DOHH2 (cell line): Measurements from ENCODE around the gene COL4A1.

ENCODE experiments used
- H3F3A ChIP-seq: fragments of 200-600 bp; sonication (generic), shearing (Covaris generic); 2 replicates; pipeline ENCODE4 v1.6.0; 2016; ENCODE audit warnings: antibody characterized with exemption, mild to moderate bottlenecking; ENCODE audit not compliant: control insufficient read depth, insufficient read depth
- H3K27ac ChIP-seq: fragments of 200-600 bp; sonication (generic); 2 replicates; pipeline ENCODE4 v1.5.1; 2014; ENCODE audit warnings: low read depth, mild to moderate bottlenecking, low read length, moderate library complexity
- H3K27me3 ChIP-seq: fragments of 200-600 bp; sonication (generic); 2 replicates; pipeline ENCODE4 v1.6.1; 2014; ENCODE audit warnings: mild to moderate bottlenecking, low read length, mixed read lengths; ENCODE audit not compliant: control insufficient read depth
- H3K36me3 ChIP-seq: fragments of 200-600 bp; sonication (generic); 2 replicates; pipeline ENCODE4 v1.6.1; 2014; ENCODE audit warnings: mild to moderate bottlenecking, low read length, moderate library complexity, mixed read lengths; ENCODE audit not compliant: control insufficient read depth
- H3K4me1 ChIP-seq: fragments of 200-600 bp; sonication (generic); 2 replicates; pipeline ENCODE4 v1.6.1; 2014; ENCODE audit warnings: mild to moderate bottlenecking, low read length, mixed read lengths; ENCODE audit not compliant: control insufficient read depth
- H3K4me2 ChIP-seq: fragments of 200-600 bp; sonication (generic); 2 replicates; pipeline ENCODE4 v1.6.0; 2014; ENCODE audit warnings: mild to moderate bottlenecking, low read length, moderate library complexity
- H3K4me3 ChIP-seq: fragments of 200-600 bp; sonication (generic); 2 replicates; pipeline ENCODE4 v1.5.1; 2014; ENCODE audit warnings: mild to moderate bottlenecking, low read length, mixed read lengths
- H3K79me2 ChIP-seq: fragments of 200-600 bp; sonication (generic); 2 replicates; pipeline ENCODE4 v1.6.1; 2014; ENCODE audit warnings: mild to moderate bottlenecking, low read length, mixed read lengths; ENCODE audit not compliant: control insufficient read depth
- H3K9me2 ChIP-seq: fragments of 200-600 bp; sonication (generic); replicated peaks from 2 replicates; pipeline ENCODE4 v1.6.1; 2014; ENCODE audit warnings: mild to moderate bottlenecking, low read length, mixed read lengths; ENCODE audit not compliant: control insufficient read depth
- H3K9me3 ChIP-seq: fragments of 200-600 bp; sonication (generic); 2 replicates; pipeline ENCODE4 v1.6.1; 2014; ENCODE audit warnings: antibody characterized with exemption, low read length, mixed read lengths; ENCODE audit not compliant: control insufficient read depth, insufficient read depth
- H4K20me1 ChIP-seq: fragments of 200-600 bp; sonication (generic); 2 replicates; pipeline ENCODE4 v1.6.0; 2014; ENCODE audit warnings: low read depth, mild to moderate bottlenecking, antibody characterized with exemption, low read length, moderate library complexity; ENCODE audit not compliant: control insufficient read depth, insufficient read depth
- CTCF ChIP-seq: fragments of 200-600 bp; sonication (generic); IDR thresholded peaks from one replicate; pipeline ENCODE4 v1.5.1; 2014; ENCODE audit warnings: antibody characterized with exemption, mild to moderate bottlenecking, low read depth, low read length; ENCODE audit not compliant: poor library complexity, severe bottlenecking
- EZH2phosphoT487 ChIP-seq: fragments of 200-600 bp; sonication (generic); IDR thresholded peaks from 2 replicates; pipeline ENCODE4 v1.6.1; 2017; ENCODE audit warnings: borderline replicate concordance, mild to moderate bottlenecking, antibody characterized with exemption, low read length, moderate library complexity, mixed read lengths

The COL4A1 gene

GRCh38 chr13:110236431-110236830, 70.5 kb downstream of the COL4A1 start:
- H3F3A ChIP-seq = no peaks in the 10 kb centered on the region
- no peak overlapping the region for H3K27ac ChIP-seq
- no peak overlapping the region for H3K4me2 ChIP-seq
- peaks cover 3% of the 10 kb centered on the region; the same call in 1 of the 2 replicates for H3K27me3 ChIP-seq
- no peaks in the 10 kb centered on the region for H3K4me1 ChIP-seq
- TF ChIP-seq CTCF = no peak
- TF ChIP-seq EZH2phosphoT487 = no peak
- H4K20me1 ChIP-seq = no peaks in the 10 kb centered on the region
- H3K4me3 ChIP-seq = no peak overlapping the region
- H3K36me3 ChIP-seq = no peaks in the 10 kb centered on the region
- H3K9me2 ChIP-seq = no peaks in the 10 kb centered on the region
- H3K79me2 ChIP-seq = no peaks in the 10 kb centered on the region
- H3K9me3 ChIP-seq = no peaks in the 10 kb centered on the region

- Histone ChIP-seq H3K27ac (no peak overlapping the region), H4K20me1 (no peaks in the 10 kb centered on the region), H3K4me2 (no peak overlapping the region), H3F3A (no peaks in the 10 kb centered on the region), H3K4me3 (no peak overlapping the region), H3K79me2 (no peaks in the 10 kb centered on the region), H3K9me3 (no peaks in the 10 kb centered on the region), H3K9me2 (no peaks in the 10 kb centered on the region), H3K36me3 (no peaks in the 10 kb centered on the region), H3K4me1 (no peaks in the 10 kb centered on the region), H3K27me3 (peaks cover 3% of the 10 kb centered on the region; the same call in 1 of the 2 replicates)
- no peak for TF ChIP-seq CTCF
- TF ChIP-seq EZH2phosphoT487 = no peak
These were observed 72.4 kb downstream of the COL4A1 start for GRCh38 chr13:110234532-110234931.

GRCh38 chr13:110233951-110234280, 73.0 kb downstream of the COL4A1 start:
- no peak for TF ChIP-seq CTCF
- no peak for TF ChIP-seq EZH2phosphoT487
- H3K9me3 ChIP-seq = no peaks in the 10 kb centered on the region
- no peaks in the 10 kb centered on the region for H4K20me1 ChIP-seq
- no peak overlapping the region for H3K27ac ChIP-seq
- H3K4me2 ChIP-seq = no peak overlapping the region
- H3F3A ChIP-seq = no peaks in the 10 kb centered on the region
- H3K79me2 ChIP-seq = no peaks in the 10 kb centered on the region
- H3K4me3 ChIP-seq = no peak overlapping the region
- peaks cover 2% of the 10 kb centered on the region; the same call in 1 of the 2 replicates for H3K27me3 ChIP-seq
- no peaks in the 10 kb centered on the region for H3K9me2 ChIP-seq
- H3K36me3 ChIP-seq = no peaks in the 10 kb centered on the region
- H3K4me1 ChIP-seq = no peaks in the 10 kb centered on the region
